ENCODE data around the gene NRARP.
"Not testable (repeated sequence)": the region's sequence is repeated elsewhere in the genome, so short reads cannot be mapped to it uniquely, and the experiment has no call there.

Gene NRARP, protein sequence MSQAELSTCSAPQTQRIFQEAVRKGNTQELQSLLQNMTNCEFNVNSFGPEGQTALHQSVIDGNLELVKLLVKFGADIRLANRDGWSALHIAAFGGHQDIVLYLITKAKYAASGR

DNA sequence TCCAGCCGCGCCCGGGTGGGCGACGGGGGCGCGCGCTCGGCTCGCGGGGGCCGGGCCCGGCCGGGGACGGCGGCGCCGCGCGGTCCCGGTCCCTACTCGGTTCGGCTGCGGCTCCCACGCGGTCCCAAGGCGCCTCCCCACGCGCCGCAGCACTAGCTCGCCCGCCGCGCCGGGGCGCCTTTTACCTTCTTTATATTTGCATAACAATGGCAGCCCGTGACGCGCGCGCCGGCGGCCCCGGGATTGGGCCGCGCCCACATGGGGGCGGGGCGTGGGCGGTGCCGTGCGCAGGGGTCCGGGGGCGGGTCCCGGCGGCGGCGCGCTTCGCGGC lies at the start of gene NRARP:
NRARP (minus strand) TSS at position 154 of the 331 bp plus-strand sequence. CDS start 343 bp downstream, outside the sequence.
- peak; percentile 87 for DNase-seq (ENCODE audit: low read depth)

GRCh38 chr9:137350696-137351584 lies 48.9 kb upstream of the NRARP start:
- no peak for DNase-seq (ENCODE audit: low read depth)

DNA sequence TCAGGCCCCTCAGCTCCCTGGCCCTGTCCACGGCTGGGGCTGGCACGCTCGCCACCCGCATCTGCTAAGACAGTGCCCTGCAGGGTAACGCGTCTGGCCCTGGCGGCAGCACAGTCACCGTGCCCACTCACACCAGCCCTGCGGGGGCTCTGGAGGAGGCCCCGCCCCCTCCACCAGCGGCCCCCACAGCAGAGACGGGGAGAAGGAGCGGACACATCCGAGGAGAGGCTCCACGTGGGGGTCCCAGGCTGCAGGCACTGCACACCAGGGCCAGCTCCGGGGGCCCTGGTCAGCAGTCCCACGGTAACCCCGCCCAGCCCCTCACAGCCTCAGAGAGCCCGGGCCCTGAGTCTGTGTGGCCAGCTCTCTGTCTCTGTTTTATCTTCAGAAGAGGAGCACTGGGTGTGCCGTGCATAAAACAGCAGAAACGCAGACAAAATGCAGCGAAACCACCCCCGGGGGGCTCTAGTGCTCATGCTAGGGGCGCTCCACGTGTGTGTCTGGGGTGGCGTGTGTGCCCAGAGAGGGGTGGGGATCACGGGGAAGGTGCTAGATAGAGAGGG lies 47.5 kb upstream of the NRARP start:
- DNase-seq (ENCODE audit: low read depth) = no peak

GRCh38 chr9:137348769-137349470 lies 46.8 kb upstream of the NRARP start:
- no peak for DNase-seq (ENCODE audit: low read depth)

GRCh38 chr9:137347928-137348327 lies 45.9 kb upstream of the NRARP start:
- DNase-seq (ENCODE audit: low read depth) = no peak

DNA sequence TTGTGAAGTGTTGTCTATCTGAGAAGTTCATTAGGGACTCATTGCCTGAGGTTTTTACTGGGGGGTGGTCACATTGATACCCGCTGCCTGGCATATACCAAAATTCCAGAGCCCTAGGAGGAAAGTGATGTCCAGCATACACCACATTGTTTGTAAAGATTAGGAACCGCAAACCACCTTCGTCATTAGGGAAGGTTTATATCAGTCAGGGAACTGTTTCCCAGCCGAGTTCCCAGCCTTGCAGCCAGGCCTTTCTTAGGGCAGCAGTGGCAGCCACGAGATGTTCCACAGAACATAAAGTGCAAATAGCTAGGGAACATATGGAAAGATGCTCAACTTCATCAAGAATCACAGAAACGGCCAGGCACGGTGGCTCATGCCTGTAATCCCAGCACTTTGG lies 40.4 kb upstream of the NRARP start:
- DNase-seq (ENCODE audit: low read depth) = no peak

- no peak for DNase-seq (ENCODE audit: low read depth)
These were observed 39.2 kb upstream of the NRARP start for GRCh38 chr9:137341227-137341626.

- not testable (repeated sequence) for DNase-seq (ENCODE audit: low read depth)
These were observed 37.9 kb upstream of the NRARP start for GRCh38 chr9:137339908-137340462.

DNA sequence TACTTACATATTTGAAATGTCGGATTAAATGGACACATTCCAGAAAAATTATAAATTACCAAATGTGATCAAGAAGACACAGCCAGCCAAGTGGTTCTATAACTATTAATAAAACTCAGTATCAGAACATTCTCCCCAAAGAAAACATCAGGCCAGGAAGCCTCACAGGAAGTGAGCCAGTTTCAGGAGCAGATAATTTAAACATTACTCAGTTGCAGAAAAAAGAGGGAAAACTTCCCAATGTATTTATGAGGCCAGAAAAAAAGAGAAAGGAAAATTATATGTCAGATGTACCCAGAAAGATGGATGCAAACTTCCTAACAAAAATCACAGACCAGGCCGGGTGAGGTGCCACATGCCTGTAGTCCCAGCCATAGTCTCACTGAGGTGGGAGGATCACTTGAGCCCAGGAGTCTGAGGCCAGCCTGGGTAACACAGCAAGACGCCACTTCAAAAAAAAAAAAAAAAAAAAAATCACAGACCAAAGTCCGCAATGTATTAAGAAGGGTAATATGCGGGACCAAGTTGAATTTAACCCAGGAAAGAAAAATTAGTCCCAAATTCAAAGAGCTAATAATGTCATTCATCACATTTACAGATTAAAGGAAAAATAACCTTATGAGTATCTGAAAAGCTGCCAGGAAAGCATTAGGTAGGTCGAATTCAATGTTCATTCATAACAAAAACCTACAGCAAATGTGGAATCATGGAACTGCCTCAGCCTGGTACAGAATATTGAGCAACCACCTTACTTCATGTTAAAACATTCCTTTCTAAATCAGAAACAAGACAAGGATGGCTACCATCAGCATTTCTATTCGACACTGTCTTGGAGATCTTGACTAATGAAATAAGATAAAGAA lies 37.2 kb upstream of the NRARP start:
- no peak for DNase-seq (ENCODE audit: low read depth)

DNA sequence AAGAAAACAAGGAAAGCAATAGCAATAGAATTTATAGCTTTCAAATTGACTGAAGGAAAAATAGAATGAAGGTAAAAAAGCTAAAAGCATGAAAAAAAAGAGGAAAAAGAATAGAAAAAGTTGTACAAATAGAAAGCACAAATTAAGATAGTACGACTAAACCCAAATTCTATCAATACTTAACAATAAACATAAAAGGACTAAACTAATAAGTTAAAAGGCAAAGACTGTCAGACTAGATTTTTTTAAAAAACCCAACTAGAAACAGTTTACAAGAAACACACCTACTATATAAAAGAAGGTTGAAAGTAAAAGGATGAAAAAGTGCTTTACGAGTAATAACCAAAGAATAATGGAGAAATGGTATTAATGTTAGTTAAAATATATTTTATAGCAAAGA lies 34.7 kb upstream of the NRARP start:
- DNase-seq (ENCODE audit: low read depth) = no peak

DNA sequence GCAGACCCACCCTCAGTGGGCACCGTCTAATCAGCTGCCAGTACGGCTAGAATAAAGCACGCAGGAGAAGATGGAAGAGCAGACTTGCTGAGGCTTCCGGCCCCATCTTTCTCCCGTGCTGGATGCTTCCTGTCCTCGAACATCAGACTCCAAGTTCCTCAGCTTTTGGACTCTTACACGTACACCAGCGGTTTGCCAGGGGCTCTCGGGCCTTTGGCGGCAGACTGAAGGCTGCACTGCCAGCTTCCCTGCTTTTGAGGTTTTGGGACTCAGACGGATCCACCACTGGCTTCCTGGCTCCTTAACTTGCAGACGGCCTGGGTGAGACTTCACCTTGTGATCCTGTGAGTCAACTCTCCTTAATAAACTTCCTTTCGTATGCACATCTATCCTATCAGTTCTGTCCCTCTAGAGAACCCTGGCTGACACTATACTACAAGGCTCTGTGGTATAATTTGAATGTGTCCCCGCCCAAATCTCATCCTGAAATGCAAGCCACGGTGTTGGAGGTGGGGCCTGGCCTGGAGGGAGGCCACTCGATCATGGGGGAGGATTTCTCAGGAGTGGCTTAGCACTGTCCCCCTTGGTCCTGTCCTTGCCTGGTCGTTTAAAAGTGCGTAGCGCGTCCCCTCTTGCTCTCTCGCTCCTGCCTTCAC lies 31.1 kb upstream of the NRARP start:
- DNase-seq (ENCODE audit: low read depth) = no peak

- DNase-seq (ENCODE audit: low read depth) = no peak
These were observed 29.9 kb upstream of the NRARP start for GRCh38 chr9:137331929-137332328.

GRCh38 chr9:137330689-137331088 lies 28.6 kb upstream of the NRARP start:
- no peak for DNase-seq (ENCODE audit: low read depth)

DNA sequence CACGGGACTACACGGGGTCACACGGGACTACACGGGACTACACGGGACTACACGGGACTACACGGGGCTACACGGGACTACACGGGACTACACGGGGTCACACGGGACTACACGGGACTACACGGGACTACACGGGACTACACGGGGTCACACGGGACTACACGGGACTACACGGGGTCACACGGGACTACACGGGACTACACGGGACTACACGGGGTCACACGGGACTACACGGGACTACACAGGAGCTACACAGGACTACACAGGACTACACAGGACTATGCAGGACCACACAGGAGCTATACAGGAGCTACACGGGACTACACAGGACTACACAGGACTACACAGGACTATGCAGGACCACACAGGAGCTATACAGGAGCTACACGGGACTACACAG lies 27.5 kb upstream of the NRARP start:
- not testable (repeated sequence) for DNase-seq (ENCODE audit: low read depth)

- not testable (repeated sequence) for DNase-seq (ENCODE audit: low read depth)
These were observed 25.8 kb upstream of the NRARP start for GRCh38 chr9:137327641-137328550.

GRCh38 chr9:137326445-137327065 lies 24.5 kb upstream of the NRARP start:
- no peak for DNase-seq (ENCODE audit: low read depth)

- no peak for DNase-seq (ENCODE audit: low read depth)
These were observed 23.7 kb upstream of the NRARP start for GRCh38 chr9:137325799-137326198.

GRCh38 chr9:137325124-137325523 lies 23.1 kb upstream of the NRARP start:
- no peak for DNase-seq (ENCODE audit: low read depth)

GRCh38 chr9:137323531-137324331 lies 21.7 kb upstream of the NRARP start:
- DNase-seq (ENCODE audit: low read depth) = no peak
